ENCODE measurements around the gene DUSP7. TPM values are rescaled to one million over a fixed set of nuclear protein-coding genes. Genes with fewer than 3 reads are reported as not detected.

The DUSP7 gene
- total and polyA plus RNA-seq, 9 of the 15 experiments (the other 6 are each of a cell fraction or from before 2014, with no cell fraction given), result 0.45 to 15.8 (median 8.2) TPM

DNA sequence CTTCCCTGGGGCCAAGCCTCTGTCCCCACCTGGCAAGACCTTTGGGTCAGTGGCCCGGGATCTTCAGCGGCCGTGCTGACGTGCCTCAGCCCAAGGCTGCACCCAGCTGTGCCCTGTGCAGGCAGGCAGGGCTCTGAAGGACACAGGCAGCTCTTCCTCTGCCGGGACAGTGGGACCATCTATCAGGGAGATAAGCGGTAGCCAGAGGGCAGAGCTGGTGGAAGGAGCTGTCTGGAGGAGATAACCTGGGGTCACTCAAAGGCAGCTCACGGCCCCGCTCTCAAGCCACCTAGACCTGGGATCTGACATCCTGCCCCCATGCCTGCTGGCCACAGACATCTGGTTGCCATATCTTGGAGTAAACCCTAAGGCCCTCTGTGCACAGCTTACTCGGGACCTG is 27.3 kb downstream of the DUSP7 start (continued):
- TF ChIP-seq ASH1L (IDR thresholded peaks at IDR 0.05; ENCODE audit: borderline replicate concordance, low read depth, partially characterized antibody) (no peak), TAL1 (IDR thresholded peaks at IDR 0.05) (peak; percentile 63; the same call in 1 of the 2 replicates), STAT5B (CRISPR knock-in tag; IDR thresholded peaks at IDR 0.05) (no peak), STAT5A (IDR thresholded peaks at IDR 0.05; ENCODE audit: borderline replicate concordance, low read length) (no peak), JUNB (CRISPR knock-in tag; conservative IDR thresholded peaks at IDR 0.05) (no peak), ARNT (IDR thresholded peaks at IDR 0.05) (no peak), SRSF3 (IDR thresholded peaks at IDR 0.05; ENCODE audit: insufficient read depth, low read length) (no peak), CBFA2T2 (conservative IDR thresholded peaks at IDR 0.05) (peak; percentile 77), SMAD2 (IDR thresholded peaks at IDR 0.05; ENCODE audit: low read depth, low read length) (no peak), ZNF134 (CRISPR knock-in tag; conservative IDR thresholded peaks at IDR 0.05) (no peak), ZBTB43 (CRISPR knock-in tag; IDR thresholded peaks at IDR 0.05) (no peak), ZNF785 (CRISPR knock-in tag; IDR thresholded peaks at IDR 0.05) (no peak), POLR2B (IDR thresholded peaks at IDR 0.05; ENCODE audit: low read depth, partially characterized antibody) (no peak), ZBTB5 (IDR thresholded peaks at IDR 0.05) (no peak), NFE2 (IDR thresholded peaks at IDR 0.05; ENCODE audit: low read depth) (no peak), SMAD4 (CRISPR knock-in tag; conservative IDR thresholded peaks at IDR 0.05) (peak; percentile 92), CEBPB (tag; IDR thresholded peaks at IDR 0.05) (no peak), NFATC3 (IDR thresholded peaks at IDR 0.05) (no peak), CTBP1 (IDR thresholded peaks at IDR 0.05; ENCODE audit: borderline replicate concordance) (peak; percentile 58; the same call in 1 of the 2 replicates), HIVEP1 (CRISPR knock-in tag; IDR thresholded peaks at IDR 0.05) (no peak), NFIX (CRISPR knock-in tag; IDR thresholded peaks at IDR 0.05; ENCODE audit: low read depth) (no peak), SMARCA4 (IDR thresholded peaks at IDR 0.05) (peak; percentile 31; the same call in 1 of the 2 replicates), ATF7 (IDR thresholded peaks at IDR 0.05) (no peak), SOX6 (IDR thresholded peaks at IDR 0.05) (no peak; the same call in 1 of the 2 replicates), ZNF143 (CRISPR knock-in tag; IDR thresholded peaks at IDR 0.05) (no peak)
- TF ChIP-seq, protein P1, sequence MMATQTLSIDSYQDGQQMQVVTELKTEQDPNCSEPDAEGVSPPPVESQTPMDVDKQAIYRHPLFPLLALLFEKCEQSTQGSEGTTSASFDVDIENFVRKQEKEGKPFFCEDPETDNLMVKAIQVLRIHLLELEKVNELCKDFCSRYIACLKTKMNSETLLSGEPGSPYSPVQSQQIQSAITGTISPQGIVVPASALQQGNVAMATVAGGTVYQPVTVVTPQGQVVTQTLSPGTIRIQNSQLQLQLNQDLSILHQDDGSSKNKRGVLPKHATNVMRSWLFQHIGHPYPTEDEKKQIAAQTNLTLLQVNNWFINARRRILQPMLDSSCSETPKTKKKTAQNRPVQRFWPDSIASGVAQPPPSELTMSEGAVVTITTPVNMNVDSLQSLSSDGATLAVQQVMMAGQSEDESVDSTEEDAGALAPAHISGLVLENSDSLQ (IDR thresholded peaks at IDR 0.05), result peak; percentile 20; the same call in 1 of the 2 replicates
- TF ChIP-seq, protein P2, sequence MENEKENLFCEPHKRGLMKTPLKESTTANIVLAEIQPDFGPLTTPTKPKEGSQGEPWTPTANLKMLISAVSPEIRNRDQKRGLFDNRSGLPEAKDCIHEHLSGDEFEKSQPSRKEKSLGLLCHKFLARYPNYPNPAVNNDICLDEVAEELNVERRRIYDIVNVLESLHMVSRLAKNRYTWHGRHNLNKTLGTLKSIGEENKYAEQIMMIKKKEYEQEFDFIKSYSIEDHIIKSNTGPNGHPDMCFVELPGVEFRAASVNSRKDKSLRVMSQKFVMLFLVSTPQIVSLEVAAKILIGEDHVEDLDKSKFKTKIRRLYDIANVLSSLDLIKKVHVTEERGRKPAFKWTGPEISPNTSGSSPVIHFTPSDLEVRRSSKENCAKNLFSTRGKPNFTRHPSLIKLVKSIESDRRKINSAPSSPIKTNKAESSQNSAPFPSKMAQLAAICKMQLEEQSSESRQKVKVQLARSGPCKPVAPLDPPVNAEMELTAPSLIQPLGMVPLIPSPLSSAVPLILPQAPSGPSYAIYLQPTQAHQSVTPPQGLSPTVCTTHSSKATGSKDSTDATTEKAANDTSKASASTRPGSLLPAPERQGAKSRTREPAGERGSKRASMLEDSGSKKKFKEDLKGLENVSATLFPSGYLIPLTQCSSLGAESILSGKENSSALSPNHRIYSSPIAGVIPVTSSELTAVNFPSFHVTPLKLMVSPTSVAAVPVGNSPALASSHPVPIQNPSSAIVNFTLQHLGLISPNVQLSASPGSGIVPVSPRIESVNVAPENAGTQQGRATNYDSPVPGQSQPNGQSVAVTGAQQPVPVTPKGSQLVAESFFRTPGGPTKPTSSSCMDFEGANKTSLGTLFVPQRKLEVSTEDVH (IDR thresholded peaks at IDR 0.05; ENCODE audit: low read depth, partially characterized antibody), result no peak
